ENCODE data around the gene PLA2G12B. TPM values are rescaled to one million over a fixed set of nuclear protein-coding genes. Genes with fewer than 3 reads are reported as not detected.

The PLA2G12B gene
- total and polyA plus RNA-seq, 4 donors, result 31.9 to 60.2 (median 47.3) TPM

DNA sequence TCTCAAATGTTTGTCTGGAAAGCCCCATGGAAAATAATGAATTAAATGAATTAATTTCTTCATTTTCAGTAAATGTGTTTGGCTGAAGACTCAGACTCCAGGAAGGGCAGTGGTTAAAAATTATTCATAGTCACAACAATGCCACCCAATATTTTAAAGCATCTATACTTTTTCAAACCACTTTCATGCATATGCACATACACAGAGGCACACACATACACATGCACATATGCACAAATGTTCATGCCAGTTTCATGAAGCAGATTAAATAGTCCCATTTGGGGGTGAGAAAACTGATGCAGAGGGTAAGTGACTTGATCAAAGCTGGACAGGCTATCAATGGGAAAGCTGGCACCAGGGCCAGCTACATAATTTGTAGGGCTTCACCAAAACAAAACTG lies 1.4 kb upstream of the PLA2G12B start (continued):
- TF ChIP-seq HNF4A (conservative IDR thresholded peaks at IDR 0.05), result no peak
- no peak for TF ChIP-seq GABPA (IDR thresholded peaks at IDR 0.05 in 1 of 2, conservative IDR thresholded peaks at IDR 0.05 in 1 of 2)
- TF ChIP-seq, protein P1, sequence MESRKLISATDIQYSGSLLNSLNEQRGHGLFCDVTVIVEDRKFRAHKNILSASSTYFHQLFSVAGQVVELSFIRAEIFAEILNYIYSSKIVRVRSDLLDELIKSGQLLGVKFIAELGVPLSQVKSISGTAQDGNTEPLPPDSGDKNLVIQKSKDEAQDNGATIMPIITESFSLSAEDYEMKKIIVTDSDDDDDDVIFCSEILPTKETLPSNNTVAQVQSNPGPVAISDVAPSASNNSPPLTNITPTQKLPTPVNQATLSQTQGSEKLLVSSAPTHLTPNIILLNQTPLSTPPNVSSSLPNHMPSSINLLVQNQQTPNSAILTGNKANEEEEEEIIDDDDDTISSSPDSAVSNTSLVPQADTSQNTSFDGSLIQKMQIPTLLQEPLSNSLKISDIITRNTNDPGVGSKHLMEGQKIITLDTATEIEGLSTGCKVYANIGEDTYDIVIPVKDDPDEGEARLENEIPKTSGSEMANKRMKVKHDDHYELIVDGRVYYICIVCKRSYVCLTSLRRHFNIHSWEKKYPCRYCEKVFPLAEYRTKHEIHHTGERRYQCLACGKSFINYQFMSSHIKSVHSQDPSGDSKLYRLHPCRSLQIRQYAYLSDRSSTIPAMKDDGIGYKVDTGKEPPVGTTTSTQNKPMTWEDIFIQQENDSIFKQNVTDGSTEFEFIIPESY (IDR thresholded peaks at IDR 0.05), result no peak

DNA sequence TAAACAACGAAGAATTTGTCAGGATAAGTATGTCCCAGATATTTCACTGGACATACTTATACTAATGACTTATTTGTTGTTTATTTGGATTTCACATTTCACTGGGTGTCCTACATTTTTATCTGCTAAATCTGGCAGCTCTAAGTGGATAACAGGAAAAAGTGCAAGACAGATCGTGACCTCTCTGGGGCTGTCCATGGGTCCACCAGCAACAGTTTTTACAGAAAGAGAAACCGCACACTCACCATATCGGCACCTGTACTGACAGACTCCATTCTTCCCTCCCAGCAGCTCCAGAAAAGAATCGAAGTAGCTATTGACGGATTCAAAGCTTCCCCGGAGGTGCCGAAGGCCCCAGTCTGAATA lies 393 bp downstream of the PLA2G12B start:
- TF ChIP-seq SP1 (IDR thresholded peaks at IDR 0.05), result no peak
- TF ChIP-seq FOXA2 (IDR thresholded peaks at IDR 0.05), result no peak
- no peak for TF ChIP-seq GABPA (IDR thresholded peaks at IDR 0.05 in 1 of 2, conservative IDR thresholded peaks at IDR 0.05 in 1 of 2)
- TF ChIP-seq FOXA1 (IDR thresholded peaks at IDR 0.05), result no peak
- no peak for TF ChIP-seq TAF1 (conservative IDR thresholded peaks at IDR 0.05)
- TF ChIP-seq, protein P2, sequence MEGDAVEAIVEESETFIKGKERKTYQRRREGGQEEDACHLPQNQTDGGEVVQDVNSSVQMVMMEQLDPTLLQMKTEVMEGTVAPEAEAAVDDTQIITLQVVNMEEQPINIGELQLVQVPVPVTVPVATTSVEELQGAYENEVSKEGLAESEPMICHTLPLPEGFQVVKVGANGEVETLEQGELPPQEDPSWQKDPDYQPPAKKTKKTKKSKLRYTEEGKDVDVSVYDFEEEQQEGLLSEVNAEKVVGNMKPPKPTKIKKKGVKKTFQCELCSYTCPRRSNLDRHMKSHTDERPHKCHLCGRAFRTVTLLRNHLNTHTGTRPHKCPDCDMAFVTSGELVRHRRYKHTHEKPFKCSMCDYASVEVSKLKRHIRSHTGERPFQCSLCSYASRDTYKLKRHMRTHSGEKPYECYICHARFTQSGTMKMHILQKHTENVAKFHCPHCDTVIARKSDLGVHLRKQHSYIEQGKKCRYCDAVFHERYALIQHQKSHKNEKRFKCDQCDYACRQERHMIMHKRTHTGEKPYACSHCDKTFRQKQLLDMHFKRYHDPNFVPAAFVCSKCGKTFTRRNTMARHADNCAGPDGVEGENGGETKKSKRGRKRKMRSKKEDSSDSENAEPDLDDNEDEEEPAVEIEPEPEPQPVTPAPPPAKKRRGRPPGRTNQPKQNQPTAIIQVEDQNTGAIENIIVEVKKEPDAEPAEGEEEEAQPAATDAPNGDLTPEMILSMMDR (IDR thresholded peaks at IDR 0.05; ENCODE audit: low read depth, low read length, missing input control), result no peak
- TF ChIP-seq, protein P3, sequence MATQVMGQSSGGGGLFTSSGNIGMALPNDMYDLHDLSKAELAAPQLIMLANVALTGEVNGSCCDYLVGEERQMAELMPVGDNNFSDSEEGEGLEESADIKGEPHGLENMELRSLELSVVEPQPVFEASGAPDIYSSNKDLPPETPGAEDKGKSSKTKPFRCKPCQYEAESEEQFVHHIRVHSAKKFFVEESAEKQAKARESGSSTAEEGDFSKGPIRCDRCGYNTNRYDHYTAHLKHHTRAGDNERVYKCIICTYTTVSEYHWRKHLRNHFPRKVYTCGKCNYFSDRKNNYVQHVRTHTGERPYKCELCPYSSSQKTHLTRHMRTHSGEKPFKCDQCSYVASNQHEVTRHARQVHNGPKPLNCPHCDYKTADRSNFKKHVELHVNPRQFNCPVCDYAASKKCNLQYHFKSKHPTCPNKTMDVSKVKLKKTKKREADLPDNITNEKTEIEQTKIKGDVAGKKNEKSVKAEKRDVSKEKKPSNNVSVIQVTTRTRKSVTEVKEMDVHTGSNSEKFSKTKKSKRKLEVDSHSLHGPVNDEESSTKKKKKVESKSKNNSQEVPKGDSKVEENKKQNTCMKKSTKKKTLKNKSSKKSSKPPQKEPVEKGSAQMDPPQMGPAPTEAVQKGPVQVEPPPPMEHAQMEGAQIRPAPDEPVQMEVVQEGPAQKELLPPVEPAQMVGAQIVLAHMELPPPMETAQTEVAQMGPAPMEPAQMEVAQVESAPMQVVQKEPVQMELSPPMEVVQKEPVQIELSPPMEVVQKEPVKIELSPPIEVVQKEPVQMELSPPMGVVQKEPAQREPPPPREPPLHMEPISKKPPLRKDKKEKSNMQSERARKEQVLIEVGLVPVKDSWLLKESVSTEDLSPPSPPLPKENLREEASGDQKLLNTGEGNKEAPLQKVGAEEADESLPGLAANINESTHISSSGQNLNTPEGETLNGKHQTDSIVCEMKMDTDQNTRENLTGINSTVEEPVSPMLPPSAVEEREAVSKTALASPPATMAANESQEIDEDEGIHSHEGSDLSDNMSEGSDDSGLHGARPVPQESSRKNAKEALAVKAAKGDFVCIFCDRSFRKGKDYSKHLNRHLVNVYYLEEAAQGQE (IDR thresholded peaks at IDR 0.05), result no peak
- no peak for TF ChIP-seq JUND (IDR thresholded peaks at IDR 0.05)
- no peak for TF ChIP-seq YY1 (IDR thresholded peaks at IDR 0.05)
- TF ChIP-seq RXRA (IDR thresholded peaks at IDR 0.05), result no peak
- TF ChIP-seq, protein P4, sequence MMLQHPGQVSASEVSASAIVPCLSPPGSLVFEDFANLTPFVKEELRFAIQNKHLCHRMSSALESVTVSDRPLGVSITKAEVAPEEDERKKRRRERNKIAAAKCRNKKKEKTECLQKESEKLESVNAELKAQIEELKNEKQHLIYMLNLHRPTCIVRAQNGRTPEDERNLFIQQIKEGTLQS (IDR thresholded peaks at IDR 0.05), result no peak
- TF ChIP-seq, protein P5, sequence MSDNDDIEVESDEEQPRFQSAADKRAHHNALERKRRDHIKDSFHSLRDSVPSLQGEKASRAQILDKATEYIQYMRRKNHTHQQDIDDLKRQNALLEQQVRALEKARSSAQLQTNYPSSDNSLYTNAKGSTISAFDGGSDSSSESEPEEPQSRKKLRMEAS (IDR thresholded peaks at IDR 0.05), result no peak
- TF ChIP-seq HNF4G (IDR thresholded peaks at IDR 0.05), result no peak
- H3K27me3 ChIP-seq (ENCODE audit: control insufficient read depth in 4 of 4, insufficient read depth in 4 of 4, low read length in 3 of 4), result no peaks in the 10 kb centered on the region
- peak overlapping the region; percentile 67 to 90 (median 85) for H3K4me3 ChIP-seq (ENCODE audit: low read depth in 1 of 3, low read length in 3 of 3)
- H3K9ac ChIP-seq (ENCODE audit: low read depth in 1 of 2, low read length in 2 of 2), result peak overlapping the region; percentile 90 to 97
- H3K27ac ChIP-seq (ENCODE audit: low read depth in 1 of 2, low read length in 2 of 2), result peak overlapping the region; percentile 93 to 99
- DNase-seq (ENCODE audit: low spot score), result no peak
- H3K4me1 ChIP-seq (ENCODE audit: control insufficient read depth in 4 of 4, insufficient read depth in 4 of 4, low read length in 3 of 4), result peaks cover 5 to 31% (median 11%) of the 10 kb centered on the region in 4 donors
- no peaks in the 10 kb centered on the region for H3K36me3 ChIP-seq (ENCODE audit: control insufficient read depth in 4 of 4, insufficient read depth in 3 of 4, low read depth in 1 of 4, low read length in 3 of 4)
- no peaks in the 10 kb centered on the region for H3K9me3 ChIP-seq (ENCODE audit: control insufficient read depth in 4 of 4, low read length in 3 of 4)
- 28% methylated on average over 8 of the region's 8 CpGs for WGBS
